NCI-H510A treated with DMSO at 0.1 percent for 48 hours (cell line): Measurements from ENCODE around the gene DIDO1.
A peak's percentile ranks its signal among the peaks of the same experiment; 100 is the strongest.

ENCODE experiments used
- DNase-seq: peaks from one replicate; lab custom pipeline; 2025; lab: John Stamatoyannopoulos, UW

Gene DIDO1

DNA sequence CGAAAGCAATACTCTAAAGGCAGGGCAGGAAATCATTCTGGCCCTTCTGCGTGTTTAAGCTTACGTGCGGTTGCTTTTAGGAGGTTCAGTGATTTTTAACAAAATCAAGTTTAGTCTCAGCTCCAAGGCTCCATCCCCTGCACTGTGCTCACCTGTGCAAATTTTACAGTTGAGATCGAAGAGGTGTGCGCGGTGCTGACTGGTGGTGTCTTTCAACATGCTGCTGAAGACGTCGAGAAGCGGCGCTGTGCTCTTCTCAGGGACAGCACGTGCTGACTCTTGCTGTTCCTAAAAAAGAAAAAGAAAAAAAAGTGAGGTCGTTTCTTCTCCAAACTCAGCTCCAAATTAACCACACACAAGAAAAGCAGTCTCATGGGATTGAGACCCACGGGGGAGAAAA is 32.0 kb downstream of the DIDO1 start:
- no peak for DNase-seq

DNA sequence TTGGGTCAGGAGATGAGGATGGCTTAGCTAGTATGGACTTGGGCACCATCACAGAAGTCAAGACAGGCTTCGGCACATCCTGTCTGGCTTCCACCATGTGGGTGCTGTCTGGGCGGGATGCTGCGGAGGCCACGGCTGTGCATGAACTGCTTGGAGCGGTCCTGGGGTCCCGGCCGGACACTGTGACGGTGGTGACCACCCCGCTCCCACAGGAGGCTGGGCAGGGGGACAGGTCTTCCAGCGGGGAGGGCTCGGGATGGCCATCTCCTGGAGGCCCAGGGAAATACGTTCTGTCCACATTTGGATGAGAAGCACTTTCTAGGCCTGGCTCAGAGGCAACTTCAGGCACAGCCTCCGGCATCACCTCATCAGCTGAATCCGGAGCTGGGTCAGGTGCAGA is 32.6 kb downstream of the DIDO1 start:
- DNase-seq, result no peak

DNA sequence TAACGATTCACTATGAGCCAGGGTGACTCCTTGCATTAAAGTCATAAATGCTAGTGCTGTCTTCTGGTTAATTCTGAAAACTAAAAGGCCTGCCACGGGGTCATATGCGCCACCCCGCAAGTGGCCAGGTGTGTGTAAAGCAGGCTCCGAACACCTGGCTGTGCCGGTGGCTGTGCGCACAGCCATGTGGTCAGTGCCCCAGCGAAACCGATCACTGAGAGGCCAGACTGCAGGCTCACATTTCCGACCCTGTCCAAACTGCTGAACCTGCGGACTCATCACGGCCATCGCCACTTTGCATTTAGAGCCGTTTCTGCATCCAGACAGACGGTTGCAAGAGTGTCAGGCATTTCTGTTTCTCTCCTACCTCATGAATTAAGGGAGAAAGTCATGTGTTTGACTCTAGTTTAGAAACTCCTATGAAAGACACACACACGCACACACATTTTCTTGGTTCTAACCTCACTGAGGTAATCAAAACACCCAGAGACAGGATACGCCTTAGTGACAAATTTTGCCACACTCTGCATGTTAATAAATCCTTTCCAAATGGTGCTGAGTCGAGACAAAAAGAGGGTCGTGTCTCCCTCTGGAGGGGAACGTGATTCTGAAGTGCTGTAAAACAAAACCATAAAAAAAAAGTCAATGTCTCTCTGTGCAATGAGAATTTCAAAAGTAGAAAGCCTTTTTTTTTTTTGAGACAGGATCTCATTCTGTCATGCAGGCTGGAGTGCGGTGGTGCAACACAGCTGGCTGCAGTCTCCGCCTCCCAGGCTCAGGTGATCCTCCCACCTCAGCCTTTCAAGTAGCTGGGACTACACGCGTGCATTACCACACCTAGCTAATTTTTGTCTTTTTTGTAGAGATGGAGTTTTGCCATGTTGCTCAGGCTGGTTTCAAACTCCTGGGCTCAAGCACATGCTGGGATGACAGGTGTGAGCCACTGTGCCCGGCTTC is 33.7 kb downstream of the DIDO1 start:
- DNase-seq, result peak; percentile 13

DNA sequence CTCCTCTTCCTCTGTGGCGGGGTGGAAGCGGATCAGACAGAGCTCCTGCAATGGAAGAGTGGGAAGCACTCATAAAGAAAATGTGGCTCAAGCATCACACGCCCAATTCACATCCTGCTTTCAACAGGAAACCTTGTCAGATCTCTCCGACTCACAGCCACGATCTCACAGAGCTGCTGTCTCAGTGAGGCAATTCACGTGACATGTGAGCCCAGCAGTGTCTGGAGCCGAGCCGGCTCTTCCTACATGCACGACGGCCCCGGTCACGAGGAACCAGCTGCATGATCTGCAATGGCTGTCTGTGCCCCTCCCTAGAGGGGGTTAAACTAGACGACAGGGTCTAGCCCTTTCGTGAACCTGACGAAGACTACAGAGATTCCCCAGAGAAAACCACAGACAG is 35.2 kb downstream of the DIDO1 start:
- DNase-seq, result no peak

DNA sequence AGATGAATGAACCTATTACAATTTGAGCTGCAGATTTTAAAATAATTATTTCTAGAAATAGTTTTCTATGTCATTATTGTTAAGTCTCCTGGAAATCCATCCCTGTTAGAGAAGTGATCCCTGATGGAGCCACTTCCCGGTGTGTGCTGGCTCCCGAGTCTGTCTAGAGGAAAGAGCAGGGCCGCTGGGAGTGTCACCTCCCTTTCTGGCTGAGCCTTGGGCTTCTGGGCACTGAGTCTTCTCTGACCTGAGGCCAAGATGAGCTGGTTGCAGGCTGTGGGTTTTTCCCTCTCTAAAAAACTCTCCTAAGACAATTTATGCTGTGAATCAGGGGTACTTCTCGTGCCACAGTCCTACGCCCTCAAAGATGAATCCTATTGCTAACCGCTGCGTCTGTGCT is 35.9 kb downstream of the DIDO1 start:
- no peak for DNase-seq

DNA sequence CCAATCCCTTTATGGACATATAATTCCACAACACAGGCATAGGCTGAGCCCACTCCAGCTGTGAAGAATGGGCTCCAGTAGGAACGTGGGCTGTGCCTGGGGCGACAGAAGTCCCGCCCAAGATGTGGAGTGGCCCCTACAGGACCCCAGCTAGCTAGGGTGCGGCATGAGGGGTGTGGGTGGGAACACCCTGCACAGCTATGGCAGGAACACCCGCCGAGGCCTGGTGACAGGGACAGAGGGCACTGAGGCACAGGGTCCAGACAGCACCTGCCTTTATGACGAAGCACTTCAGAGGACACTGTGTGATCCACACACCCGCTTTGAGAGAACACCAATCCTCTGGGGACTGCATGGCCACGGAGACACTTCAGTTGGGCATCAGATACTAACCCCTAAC is 36.4 kb downstream of the DIDO1 start:
- DNase-seq, result no peak

DNA sequence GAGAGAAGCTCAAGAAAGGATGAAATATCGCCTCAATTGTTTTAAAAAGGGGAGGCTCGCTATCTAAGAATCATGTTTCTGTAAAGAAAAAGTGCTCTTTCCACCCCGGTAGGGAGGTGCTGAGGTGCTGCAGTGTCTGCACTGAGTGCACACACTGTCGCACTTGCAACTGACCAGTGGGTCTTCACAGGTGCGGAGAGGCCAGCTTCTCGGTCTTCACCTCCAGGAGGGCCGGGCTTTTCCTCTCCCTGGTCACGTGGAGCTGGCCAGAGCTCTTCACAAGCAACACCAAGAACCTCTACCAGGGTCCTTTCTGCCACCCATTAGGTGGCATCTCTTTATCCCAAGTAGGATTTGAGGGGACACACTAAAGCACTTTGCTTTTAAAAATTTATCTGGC is 36.9 kb downstream of the DIDO1 start:
- no peak for DNase-seq

DNA sequence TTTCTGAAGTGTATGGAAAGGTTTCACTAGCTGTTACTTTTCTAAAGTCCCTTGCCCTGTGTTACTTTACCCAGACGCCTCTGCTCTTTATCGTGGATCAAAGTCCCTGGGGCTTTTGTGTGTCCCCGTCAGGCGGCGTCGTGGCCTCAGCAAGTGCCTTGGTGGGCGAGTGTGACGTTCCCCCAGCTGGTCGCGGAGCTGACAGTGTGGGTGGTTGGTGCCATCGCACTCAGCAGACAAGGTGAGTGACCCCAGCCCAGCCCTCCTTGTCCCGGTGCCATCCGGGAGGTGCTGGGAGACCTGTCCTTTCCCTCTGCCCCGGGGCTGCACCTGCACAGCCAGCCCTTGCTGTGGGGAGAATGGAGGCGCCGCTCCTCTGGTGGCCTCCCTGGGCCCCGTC is 37.4 kb downstream of the DIDO1 start:
- DNase-seq, result no peak

DNA sequence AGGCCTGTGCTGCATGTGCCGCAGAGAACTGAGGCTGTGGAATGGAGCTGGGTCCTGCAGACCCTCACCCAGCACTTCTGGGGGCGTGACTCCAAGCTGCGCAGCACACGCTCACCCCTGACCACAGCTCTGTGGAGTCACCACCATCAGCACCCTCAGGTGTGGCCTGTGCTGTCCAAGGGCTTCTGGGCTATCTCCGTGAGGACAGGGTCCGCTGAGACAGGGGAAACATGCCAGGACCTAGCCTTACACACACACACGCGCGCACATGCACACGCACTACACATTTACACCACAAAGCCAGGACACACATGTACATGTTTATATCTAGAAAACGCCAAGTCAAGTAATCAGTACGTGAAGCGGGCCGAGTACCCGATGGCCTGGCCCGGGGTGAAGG is 37.9 kb downstream of the DIDO1 start:
- DNase-seq, result no peak

DNA sequence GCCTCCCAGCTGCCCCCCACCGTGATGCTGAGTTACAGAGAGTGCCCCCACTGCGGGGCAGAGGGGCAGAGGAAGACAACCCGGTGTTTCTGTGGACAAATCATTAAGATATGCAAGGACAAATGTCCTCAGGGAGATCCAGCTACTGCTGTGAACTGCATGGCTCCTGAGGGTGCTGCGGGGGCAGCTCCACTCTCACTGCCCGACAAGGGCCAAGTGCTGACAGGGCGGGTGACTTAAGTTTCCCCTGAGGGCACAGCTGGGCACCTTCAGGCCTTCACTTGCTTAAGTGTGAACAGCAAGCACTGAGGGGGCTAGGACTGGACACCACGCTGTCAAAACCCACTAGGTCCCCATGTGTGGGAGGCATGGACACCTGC is 38.5 kb downstream of the DIDO1 start:
- no peak for DNase-seq

DNA sequence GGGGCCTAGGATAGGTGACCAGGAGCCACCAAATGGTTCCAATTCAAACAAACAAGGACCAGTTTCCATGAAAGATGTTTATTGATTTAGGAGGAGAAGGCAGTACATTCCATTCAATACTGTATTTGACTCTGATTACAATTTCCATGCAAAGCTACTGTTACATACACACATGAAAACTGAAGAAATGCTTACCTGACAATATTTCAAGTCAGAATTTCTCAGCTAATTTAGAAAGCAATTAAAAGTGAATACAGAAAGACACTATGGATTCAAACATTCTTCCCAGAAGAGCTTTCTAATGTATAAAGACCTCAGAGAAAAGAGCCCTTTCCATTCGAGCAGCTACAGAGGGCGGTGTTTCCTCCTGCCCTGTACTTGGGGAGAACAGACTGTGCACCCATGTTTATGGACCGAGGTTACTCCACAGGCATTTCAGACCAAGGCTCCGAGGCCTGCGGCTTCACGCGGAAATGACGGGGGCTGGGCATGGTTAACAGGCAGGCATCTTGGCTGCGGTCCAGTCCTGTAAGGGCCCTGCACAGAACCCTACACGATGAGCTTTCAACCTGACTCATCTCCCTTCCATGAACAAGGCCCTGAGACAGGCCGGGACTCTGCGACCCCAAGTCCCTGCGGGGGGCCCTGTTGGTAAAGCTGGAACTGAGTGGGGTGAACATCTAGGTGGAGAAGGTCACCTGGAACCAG is 39.0 kb downstream of the DIDO1 start:
- DNase-seq, result peak; percentile 76

DNA sequence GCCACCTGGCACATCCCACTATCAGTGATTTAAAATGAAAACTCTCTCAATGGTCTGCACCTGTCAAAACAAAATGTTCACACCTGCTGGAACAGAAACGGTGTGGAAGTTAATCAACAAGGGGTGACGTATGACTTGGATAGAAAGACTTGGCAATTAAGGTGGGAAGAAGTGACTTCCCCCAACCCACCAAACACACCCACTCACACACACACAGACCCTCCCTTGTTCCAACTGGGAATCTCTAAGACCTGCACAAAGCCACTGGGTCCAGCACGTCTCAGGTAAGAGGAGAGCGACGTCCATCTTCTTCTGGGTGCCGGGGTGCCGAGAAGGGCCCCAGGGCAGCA is 39.6 kb downstream of the DIDO1 start:
- DNase-seq, result peak; percentile 72

DNA sequence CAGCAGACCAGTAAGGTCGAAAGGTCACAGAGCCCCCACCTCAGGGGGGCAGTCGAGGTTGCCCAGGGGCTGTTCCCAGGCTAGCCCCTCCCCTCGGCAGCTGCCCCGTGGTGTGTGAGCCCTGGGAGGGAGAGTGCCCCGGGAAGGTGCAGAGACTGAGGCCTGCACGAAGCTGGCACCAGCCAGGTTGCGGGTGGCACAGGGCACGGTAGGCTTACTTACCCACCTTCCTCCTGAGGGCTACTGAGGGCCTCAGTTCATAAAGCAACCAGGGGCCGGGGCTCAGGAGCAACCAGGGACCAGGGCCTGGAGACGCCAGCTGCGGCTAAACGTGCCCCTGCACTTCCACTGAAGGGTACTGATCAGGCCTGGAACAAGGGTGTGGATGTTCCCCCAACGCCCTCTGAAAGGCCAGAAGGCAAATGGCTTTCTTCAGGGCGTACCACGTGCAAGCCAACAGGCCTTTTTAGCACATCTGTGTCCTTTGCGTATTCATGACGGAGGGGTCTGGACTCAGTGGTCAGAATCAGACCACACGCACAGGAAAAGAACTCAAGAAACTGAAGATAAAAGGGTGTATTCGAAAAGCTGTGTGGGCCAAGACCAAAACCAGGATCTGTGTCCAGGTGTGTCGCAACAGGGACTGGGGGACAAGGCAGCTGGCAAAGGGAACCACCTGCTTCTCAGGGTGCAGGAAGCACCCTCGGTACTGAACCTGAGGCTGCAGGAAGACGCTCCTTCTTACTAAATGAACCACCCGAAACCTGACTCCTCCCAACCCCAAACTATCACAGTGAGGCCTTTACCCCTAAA is 40.2 kb downstream of the DIDO1 start:
- no peak for DNase-seq

DNA sequence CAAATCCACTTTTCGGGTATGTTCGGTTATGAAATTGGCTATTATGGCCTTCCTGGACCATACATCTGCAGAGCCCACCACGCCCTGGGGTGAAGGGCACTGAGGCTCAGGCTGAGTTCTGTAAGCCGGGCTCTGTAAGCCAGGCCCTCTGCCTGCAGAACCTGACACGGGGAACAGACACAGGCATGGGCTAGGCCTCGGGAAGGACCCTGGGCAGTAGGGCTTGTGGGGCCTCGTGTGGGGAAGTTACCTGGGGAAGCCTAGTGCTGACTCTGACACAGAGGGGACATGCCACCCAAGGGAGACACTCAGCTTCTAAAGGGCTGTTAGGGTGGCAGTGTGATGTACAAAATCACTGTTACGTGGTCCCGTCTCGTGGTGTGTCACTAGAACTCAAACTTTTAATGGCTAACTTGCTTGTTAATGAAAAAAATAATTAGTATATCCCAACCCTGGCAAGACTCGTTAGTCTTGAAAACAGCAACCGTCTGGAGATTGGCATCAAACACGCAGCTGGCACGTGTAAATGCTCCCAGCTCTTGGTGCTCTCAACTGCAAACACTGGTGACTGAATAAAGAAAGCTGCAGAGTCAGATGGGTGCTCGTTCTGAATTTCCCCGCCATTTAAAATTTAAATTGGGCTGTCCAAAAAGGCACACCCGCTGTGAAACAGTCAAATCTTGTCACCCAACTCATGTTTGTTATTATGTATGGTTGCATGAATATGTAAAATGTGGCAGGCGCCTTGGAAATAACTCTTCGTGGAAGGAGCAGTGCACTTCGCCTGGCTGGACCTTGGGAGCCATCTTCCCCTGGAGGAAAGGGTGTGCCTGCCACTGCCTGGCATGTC is 41.0 kb downstream of the DIDO1 start:
- DNase-seq, result no peak

DNA sequence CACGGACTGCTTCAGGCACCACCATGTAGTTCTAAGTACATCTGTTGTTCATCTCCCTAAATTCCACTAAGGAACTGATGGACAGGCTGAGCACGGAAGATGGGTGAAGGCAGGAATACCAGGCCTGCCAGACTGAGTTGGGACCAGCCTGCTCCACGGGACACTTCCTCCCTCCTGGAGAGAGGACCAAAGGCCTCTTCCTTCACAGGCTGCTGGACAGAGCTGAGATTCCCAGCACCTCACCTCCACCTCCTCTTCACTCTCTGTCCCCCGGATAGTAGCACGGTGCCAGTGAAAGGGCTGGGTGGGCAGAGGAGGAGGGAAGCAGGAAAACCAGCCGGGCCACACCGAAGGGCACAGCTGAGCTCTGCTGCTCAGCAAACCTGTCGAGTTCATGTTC is 41.7 kb downstream of the DIDO1 start:
- DNase-seq, result no peak

DNA sequence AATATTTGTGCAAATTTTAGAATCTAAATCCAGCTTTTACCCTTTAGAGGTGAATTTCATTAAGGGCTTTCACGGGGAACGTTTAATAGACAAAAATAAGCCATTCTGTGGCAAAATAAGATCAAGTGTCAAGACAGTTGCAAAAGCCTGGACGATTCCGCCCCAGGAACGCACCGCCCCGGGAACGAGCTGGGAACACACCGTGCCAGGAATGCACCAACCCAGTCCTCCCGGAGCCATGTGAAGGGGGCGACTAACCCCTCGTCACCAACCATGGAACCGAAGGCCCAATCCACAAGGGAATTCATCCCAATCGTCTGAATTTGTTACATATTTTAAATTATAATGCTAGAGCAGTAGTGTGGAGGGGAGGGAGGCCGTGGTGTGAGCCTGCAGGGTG is 43.9 kb downstream of the DIDO1 start:
- DNase-seq, result no peak

DNA sequence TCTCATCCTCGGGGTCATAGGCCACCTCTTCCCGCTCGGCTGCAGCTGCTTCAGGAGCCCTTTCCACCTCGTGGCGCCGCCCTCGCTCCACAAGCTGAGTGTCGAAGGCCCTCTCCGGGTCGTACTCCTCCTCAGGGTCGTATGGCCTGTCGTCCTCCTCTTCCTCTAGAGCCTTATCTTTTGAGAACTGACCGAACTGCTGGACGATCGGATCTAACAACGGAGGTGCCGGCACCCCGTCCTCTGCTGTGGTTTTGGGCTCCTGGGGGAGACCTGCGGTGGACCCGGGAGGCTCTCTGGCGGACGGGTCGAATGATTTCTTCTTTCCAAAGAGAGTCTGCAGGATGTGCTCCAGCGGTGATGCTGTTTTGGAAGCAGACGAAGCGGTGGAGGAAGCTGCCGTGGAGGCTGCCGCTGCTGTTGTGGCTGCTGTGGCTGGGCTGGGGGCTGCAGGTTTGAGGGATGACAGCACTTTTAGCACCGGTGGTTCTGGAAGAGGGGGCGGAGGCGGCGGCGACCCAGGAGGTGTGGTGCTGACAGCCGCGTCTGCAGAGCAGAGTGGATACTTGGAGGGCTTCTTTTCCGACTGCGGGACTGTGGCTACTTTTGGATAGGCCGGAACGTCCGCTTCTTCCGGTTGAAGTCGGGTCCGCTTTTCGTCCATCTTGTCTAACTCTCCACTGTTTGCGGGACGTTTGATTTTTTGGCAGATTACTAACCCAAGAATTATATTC is 44.5 kb downstream of the DIDO1 start:
- DNase-seq, result no peak

DNA sequence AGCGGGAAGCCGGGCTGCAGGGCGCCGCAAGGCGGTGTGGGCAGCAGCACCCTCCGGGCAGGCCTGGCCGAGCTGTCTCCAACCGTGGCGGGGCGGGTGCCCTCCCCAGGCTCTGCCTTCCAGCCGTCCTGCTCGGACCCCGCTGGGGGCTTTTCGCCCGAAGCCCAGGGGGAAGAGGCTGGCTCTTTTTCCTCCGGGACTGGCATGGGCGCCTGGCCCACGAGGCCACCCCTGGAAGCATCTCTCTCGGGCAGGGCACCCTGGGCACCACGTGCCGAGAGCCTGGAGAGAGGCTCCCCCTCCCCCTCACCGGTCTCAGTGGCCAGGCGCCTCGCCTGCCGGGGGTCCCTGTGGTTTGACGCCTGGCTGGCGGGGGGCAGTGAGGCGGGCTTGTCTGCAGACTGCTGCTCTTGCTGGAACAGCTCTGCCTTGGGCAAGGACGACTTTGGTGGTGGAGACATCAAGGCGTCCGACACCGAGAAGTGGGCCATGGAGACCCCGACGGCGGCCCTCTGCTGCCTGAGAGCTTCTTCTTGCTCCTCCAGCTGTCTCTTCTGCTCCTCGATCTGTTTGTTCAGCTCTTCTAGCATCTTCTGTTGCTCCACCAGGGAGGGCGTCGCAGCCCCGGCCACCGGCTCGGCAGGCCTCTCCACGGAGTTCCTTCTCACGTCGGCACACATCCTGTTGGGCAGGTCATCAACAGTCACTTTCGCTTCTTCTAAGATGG is 45.2 kb downstream of the DIDO1 start:
- no peak for DNase-seq

DNA sequence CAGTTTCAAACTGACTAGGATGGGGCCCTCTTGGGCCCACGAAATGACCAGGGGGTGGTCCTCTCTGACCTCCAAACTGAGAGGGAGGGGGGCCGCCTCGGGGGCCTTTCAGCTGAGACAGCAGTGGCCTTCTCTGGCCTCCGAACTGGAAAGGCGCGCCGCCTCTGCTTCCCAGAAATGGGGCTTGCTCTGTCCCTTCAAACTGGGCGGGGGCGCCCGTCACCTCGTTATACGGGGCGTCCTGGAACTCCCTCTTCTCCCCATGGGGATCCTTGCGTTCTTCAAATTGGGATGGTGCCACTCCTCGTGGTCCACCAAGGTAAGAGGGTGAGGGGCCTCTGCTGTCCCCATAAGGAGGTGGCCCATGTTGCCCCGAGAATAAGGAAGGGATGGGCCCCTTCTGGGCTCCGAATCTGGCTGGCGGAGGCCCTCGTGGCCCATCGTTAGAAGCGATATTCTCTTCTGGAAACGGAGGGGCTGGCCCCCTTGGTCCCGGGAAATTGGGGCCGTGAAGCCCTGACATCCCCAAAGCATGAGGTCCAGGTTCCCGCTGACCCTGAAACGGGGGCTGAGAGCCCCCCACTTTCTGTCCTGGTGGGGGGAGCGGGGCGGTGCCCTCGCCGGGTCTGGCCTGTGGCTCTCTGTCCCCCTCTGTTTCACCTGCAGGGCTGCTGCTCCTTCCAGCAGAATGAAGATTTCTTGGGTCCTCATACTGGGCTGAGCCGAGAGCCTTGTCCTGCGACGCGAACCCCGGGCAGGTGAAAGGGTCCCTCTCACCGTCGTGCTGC is 46.0 kb downstream of the DIDO1 start:
- no peak for DNase-seq
